H1 (cell line): ENCODE measurements around the gene GNAO1. TPM values are rescaled to one million over a fixed set of nuclear protein-coding genes. Genes with fewer than 3 reads are reported as not detected.

Source experiments
- CTCF ChIA-PET: fragments of 300-600 bp; sonication (Branson Sonifier 250); formaldehyde crosslinking; loops from one replicate; lab custom pipeline; 2021; ENCODE audit not compliant: partially characterized antibody; lab: Charles Lee
- POLR2A ChIA-PET: fragments of 300-600 bp; sonication (Branson Sonifier 250); formaldehyde crosslinking; loops from one replicate; lab custom pipeline; 2021; ENCODE audit warnings: inconsistent platforms; ENCODE audit not compliant: partially characterized antibody; lab: Charles Lee
- DNase-seq, 2 experiments: peaks; one replicate each; pipeline versions ENCODE4 v3.0.0 to v3.0.0-alpha.2; 2010 to 2022; ENCODE audit warnings: low spot score in 2 of 2, low read depth in 1 of 2, mixed read lengths in 1 of 2
- FAIRE-seq: peaks from 2 replicates; lab custom pipeline; 2011; peaks lifted over from hg19 to GRCh38; lab: Jason Lieb, UNC
- H2AFZ ChIP-seq: 2 replicates; pipeline ENCODE4 v1.8.1; 2012; ENCODE audit warnings: low read length, inconsistent platforms
- H2AK5ac ChIP-seq: 2 replicates; pipeline ENCODE4 v1.6.1; 2013; ENCODE audit warnings: low read depth, low read length
- H2BK120ac ChIP-seq: replicated peaks from 2 replicates; pipeline ENCODE3; 2013; ENCODE audit warnings: low read depth, low read length, inconsistent platforms
- H2BK12ac ChIP-seq: 2 replicates; pipeline ENCODE4 v1.6.1; 2013; ENCODE audit warnings: low read depth, low read length
- H2BK15ac ChIP-seq: 2 replicates; pipeline ENCODE4 v1.6.1; 2013; ENCODE audit warnings: low read length
- H2BK20ac ChIP-seq: 2 replicates; pipeline ENCODE4 v1.6.1; 2013; ENCODE audit warnings: low read length
- H2BK5ac ChIP-seq: 2 replicates; pipeline ENCODE4 v1.6.1; 2013; ENCODE audit warnings: low read depth, low read length
- H3K14ac ChIP-seq: 2 replicates; pipeline ENCODE4 v1.6.1; 2013; ENCODE audit warnings: inconsistent platforms; ENCODE audit not compliant: insufficient read length
- H3K18ac ChIP-seq: 2 replicates; pipeline ENCODE4 v1.6.1; 2013; ENCODE audit warnings: low read length; ENCODE audit errors: extremely low read depth
- H3K23ac ChIP-seq: 2 replicates; pipeline ENCODE4 v1.6.1; 2013; ENCODE audit warnings: inconsistent platforms; ENCODE audit not compliant: insufficient read length
- H3K23me2 ChIP-seq: 2 replicates; pipeline ENCODE4 v1.6.1; 2013; ENCODE audit warnings: low read depth, low read length
- H3K27ac ChIP-seq: 2 replicates; pipeline ENCODE4 v1.6.1; 2011; ENCODE audit warnings: low read depth, low read length, inconsistent platforms
- H3K27me3 ChIP-seq, 4 experiments: replicated peaks in 1 of 4; 1 replicate in 1 of 4; 2 replicates in 3 of 4; pipeline versions ENCODE4 v1.6.1 to v1.8.1; 2011 to 2013; ENCODE audit warnings: low read length in 3 of 4, mild to moderate bottlenecking in 3 of 4, inconsistent platforms in 2 of 4, mixed read lengths in 2 of 4, moderate library complexity in 1 of 4; ENCODE audit not compliant: control insufficient read depth in 3 of 4, insufficient read depth in 3 of 4; ENCODE audit errors: extremely low read depth in 1 of 4
- H3K36me3 ChIP-seq, 4 experiments: 2 replicates each; pipeline versions ENCODE4 v1.6.1 to v1.8.1; 2011 to 2013; ENCODE audit warnings: mild to moderate bottlenecking in 4 of 4, low read length in 3 of 4, moderate library complexity in 2 of 4, control low read depth in 1 of 4, inconsistent platforms in 1 of 4; ENCODE audit not compliant: insufficient read depth in 4 of 4, control insufficient read depth in 2 of 4
- H3K4ac ChIP-seq: replicated peaks from 2 replicates; pipeline ENCODE3; 2013; ENCODE audit warnings: low read length, low read depth, mixed read lengths, inconsistent platforms; ENCODE audit not compliant: insufficient read length
- H3K4me1 ChIP-seq, 4 experiments: replicated peaks in 1 of 4; 1 replicate in 1 of 4; 2 replicates in 3 of 4; pipeline versions ENCODE4 v1.6.1 to v1.8.1; 2011 to 2013; ENCODE audit warnings: low read length in 3 of 4, inconsistent platforms in 2 of 4, mixed read lengths in 1 of 4; ENCODE audit not compliant: insufficient read depth in 4 of 4, control insufficient read depth in 3 of 4
- H3K4me2 ChIP-seq, 2 experiments: 2 replicates each; pipeline versions ENCODE4 v1.6.1 to v1.8.1; 2011 to 2013; ENCODE audit warnings: low read depth in 2 of 2, low read length in 2 of 2, control low read depth in 1 of 2, inconsistent platforms in 1 of 2, mild to moderate bottlenecking in 1 of 2; ENCODE audit not compliant: insufficient read depth in 1 of 2
- H3K4me3 ChIP-seq, 4 experiments: fragments of 200-600, 300-600 bp in 1 of 4; sonication (generic), shearing (Covaris generic), sonication (Bioruptor Twin) in 1 of 4; 2 replicates each; pipeline versions ENCODE4 v1.5.1 to v1.8.1; 2011 to 2016; ENCODE audit warnings: low read length in 4 of 4, low read depth in 3 of 4, control low read depth in 2 of 4, inconsistent platforms in 2 of 4, mild to moderate bottlenecking in 2 of 4, mixed read lengths in 1 of 4, moderate library complexity in 1 of 4; ENCODE audit not compliant: insufficient read depth in 2 of 4; ENCODE audit errors: extremely low read depth in 1 of 4
- H3K56ac ChIP-seq: replicated peaks from 2 replicates; pipeline ENCODE3; 2013; ENCODE audit warnings: low read depth, mild to moderate bottlenecking, mixed read lengths, low read length, inconsistent platforms; ENCODE audit not compliant: insufficient read length
- H3K79me1 ChIP-seq: 2 replicates; pipeline ENCODE4 v1.6.1; 2013; ENCODE audit warnings: low read depth, low read length, control low read depth
- H3K79me2 ChIP-seq, 2 experiments: 2 replicates each; pipeline versions ENCODE4 v1.6.1 to v1.8.1; 2012 to 2013; ENCODE audit warnings: low read length in 2 of 2, mild to moderate bottlenecking in 2 of 2, inconsistent platforms in 1 of 2; ENCODE audit not compliant: insufficient read depth in 2 of 2, control insufficient read depth in 1 of 2
- H3K9ac ChIP-seq, 4 experiments: replicated peaks in 1 of 4; 1 replicate in 1 of 4; 2 replicates in 3 of 4; pipeline versions ENCODE4 v1.6.1 to v1.8.1; 2011 to 2013; ENCODE audit warnings: low read depth in 3 of 4, low read length in 3 of 4, control low read depth in 2 of 4, mild to moderate bottlenecking in 2 of 4, moderate library complexity in 2 of 4, inconsistent platforms in 1 of 4; ENCODE audit errors: extremely low read depth in 1 of 4
- H3K9me3 ChIP-seq, 2 experiments: 2 replicates each; pipeline versions ENCODE4 v1.6.1 to v1.8.1; 2012 to 2013; ENCODE audit warnings: mild to moderate bottlenecking in 2 of 2, moderate library complexity in 2 of 2, control low read depth in 1 of 2, inconsistent platforms in 1 of 2, low read depth in 1 of 2, low read length in 1 of 2, mixed read lengths in 1 of 2; ENCODE audit not compliant: insufficient read depth in 2 of 2
- H4K20me1 ChIP-seq, 2 experiments: replicated peaks in 1 of 2; 2 replicates each; pipeline versions ENCODE3 to v1.8.1; 2011 to 2013; ENCODE audit warnings: inconsistent platforms in 2 of 2, low read length in 2 of 2, mild to moderate bottlenecking in 1 of 2; ENCODE audit not compliant: insufficient read depth in 2 of 2, control insufficient read depth in 1 of 2
- H4K5ac ChIP-seq: 2 replicates; pipeline ENCODE4 v1.6.1; 2013; ENCODE audit warnings: low read length, low read depth, mixed read lengths, inconsistent platforms; ENCODE audit not compliant: insufficient read length
- H4K8ac ChIP-seq: 2 replicates; pipeline ENCODE4 v1.8.0; 2013; ENCODE audit warnings: mild to moderate bottlenecking, moderate library complexity, low read length, inconsistent platforms; ENCODE audit not compliant: insufficient read depth; ENCODE audit errors: extremely low read depth
- H4K91ac ChIP-seq: replicated peaks from 2 replicates; pipeline ENCODE3; 2013; ENCODE audit warnings: low read length, mixed read lengths, inconsistent platforms; ENCODE audit not compliant: insufficient read length
- BRCA1 ChIP-seq: IDR thresholded peaks from 2 replicates; pipeline ENCODE4 v1.6.1; 2012; ENCODE audit warnings: low read depth, low read length, improper control_type of control experiment
- WGBS, 2 experiments: shearing (Covaris generic) in 1 of 2; methylation state at CpG; one replicate each; pipeline versions ENCODE4 v1.1.6 to v1.1.7; 2013 to 2015; ENCODE audit warnings: low lambda C conversion rate in 2 of 2, mixed read lengths in 2 of 2, inconsistent platforms in 1 of 2, low coverage in 1 of 2, missing lambda C conversion rate in 1 of 2; ENCODE audit not compliant: insufficient replicate concordance in 2 of 2, insufficient coverage in 1 of 2, insufficient read length in 1 of 2; ENCODE audit errors: extremely low coverage in 1 of 2, missing lambda C conversion rate in 1 of 2; 5-methylcytosine and 5-hydroxymethylcytosine counted together
- polyA plus RNA-seq, 7 experiments: library from polyadenylated mRNA; depleted of rRNA in 3 of 7; stranded (reverse) in 5 of 7; unstranded in 2 of 7; fragments of >200 nt in 5 of 7; fragments of 200-250 nt in 2 of 7; gene quantifications; 1 replicate in 5 of 7; 2 replicates in 1 of 7; 4 replicates in 1 of 7; pipeline versions ENCODE4 v1.2.1 to v1.2.3, GENCODE V29; 2011 to 2013; ENCODE audit warnings: missing spikeins in 2 of 7, mixed read lengths in 2 of 7
- total RNA-seq: library from RNA; stranded (reverse); fragmentation: NEBNext Ultra II Directional; extraction: Animal tissue kit (Norgen Biotek cat#: 25700); gene quantifications from 2 replicates; pipeline ENCODE4 v1.2.1, GENCODE V29; 2021

GNAO1 gene
- total and polyA plus RNA-seq, 2 of the 8 experiments (the other 6 are each of a cell fraction or from before 2014, with no cell fraction given), result 6.7 to 34.4 TPM

DNA sequence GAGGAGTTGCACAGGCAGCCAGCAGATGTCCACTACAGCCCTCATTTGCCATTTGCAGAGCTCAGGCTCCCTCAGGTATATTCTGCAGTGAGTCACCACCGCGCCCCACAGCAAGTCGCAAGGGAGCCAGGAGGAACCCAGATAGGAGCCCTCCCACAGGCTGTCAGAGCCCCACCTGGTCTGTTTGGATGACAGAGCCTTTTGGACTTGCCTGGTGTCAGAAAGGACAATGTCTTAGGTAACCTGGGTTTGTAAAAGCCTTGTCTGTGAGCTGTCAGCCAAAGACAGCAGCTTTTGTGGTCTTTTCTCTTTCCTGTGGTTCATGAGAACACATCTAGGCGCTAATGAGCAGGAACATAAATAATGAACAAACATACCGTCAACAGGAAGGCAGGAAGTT, 70.9 kb downstream of the GNAO1 start:
- H2BK12ac ChIP-seq, result no peak overlapping the region
- no peak overlapping the region for H3K18ac ChIP-seq
- no peaks in the 10 kb centered on the region for H3K79me2 ChIP-seq
- H2AFZ ChIP-seq, result no peak overlapping the region
- no peaks in the 10 kb centered on the region for H3K9me3 ChIP-seq
- no peak overlapping the region for H3K4me2 ChIP-seq
- no peaks in the 10 kb centered on the region for H3K23me2 ChIP-seq
- no peak overlapping the region for H3K9ac ChIP-seq
- H4K5ac ChIP-seq, result no peak overlapping the region
- H2AK5ac ChIP-seq, result no peak overlapping the region
- no peak overlapping the region for H2BK20ac ChIP-seq
- H2BK15ac ChIP-seq, result no peak overlapping the region
- H3K27ac ChIP-seq, result no peak overlapping the region
- no peak overlapping the region for H3K56ac ChIP-seq
- ChIA-PET CTCF (interaction anchor here (1.2 to 6.9 kb wide), 6 partner anchors 10 to 221 kb away, joined by 3 to 70 read pairs (median 10); no protein-coding TSS in a partner anchor), POLR2A (interaction anchor here (0.7 kb wide), 1 partner anchor 12 kb away, joined by 3 read pairs; no protein-coding TSS in a partner anchor)
- H4K91ac ChIP-seq, result no peak overlapping the region
- H4K8ac ChIP-seq, result no peak overlapping the region
- no peak overlapping the region for H3K4ac ChIP-seq
- FAIRE-seq, result no peak
- no peak overlapping the region for H2BK120ac ChIP-seq
- H3K36me3 ChIP-seq, result no peaks in the 10 kb centered on the region
- no peak overlapping the region for H3K14ac ChIP-seq
- H4K20me1 ChIP-seq, result peaks cover 2 to 8% of the 10 kb centered on the region in 2 experiments
- DNase-seq, result no peak
- H2BK5ac ChIP-seq, result no peak overlapping the region
- 88% methylated on average over 5 of the region's 5 CpGs; no CpG with 5 or more reads in 1 of the 2 experiments for WGBS, 2 experiments
- H3K27me3 ChIP-seq, result no peaks in the 10 kb centered on the region
- no peak overlapping the region for H3K23ac ChIP-seq
- H3K4me3 ChIP-seq, result no peak overlapping the region
- peaks cover 2% of the 10 kb centered on the region; the same call in 1 of the 2 replicates for H3K79me1 ChIP-seq
- peaks cover 0 to 3% (median 0%) of the 10 kb centered on the region in 4 experiments; a peak in 3 of 7 replicates for H3K4me1 ChIP-seq
- TF ChIP-seq BRCA1, result no peak
